MM.1S (cell line): Measurements from ENCODE around the gene EIPR1.

Experiments used
- DNase-seq: peaks from one replicate; pipeline ENCODE4 v3.0.0-alpha.2; 2015
- H2AFZ ChIP-seq: fragments of 300-600 bp; sonication (generic); 2 replicates; pipeline ENCODE4 v1.6.0; 2016; ENCODE audit warnings: antibody characterized with exemption, low read length
- H3F3A ChIP-seq: fragments of 300-600 bp; sonication (generic); 2 replicates; pipeline ENCODE4 v1.6.1; 2016; ENCODE audit warnings: mild to moderate bottlenecking, antibody characterized with exemption, low read length, moderate library complexity, mixed read lengths; ENCODE audit not compliant: insufficient read depth
- H3K27ac ChIP-seq: fragments of 300-600 bp; sonication (generic); 2 replicates; pipeline ENCODE4 v1.5.1; 2016; ENCODE audit warnings: mild to moderate bottlenecking, low read length
- H3K27me3 ChIP-seq: fragments of 300-600 bp; sonication (generic); replicated peaks from 2 replicates; pipeline ENCODE4 v1.6.0; 2016; ENCODE audit warnings: low read length; ENCODE audit not compliant: insufficient read depth
- H3K36me3 ChIP-seq: fragments of 300-600 bp; sonication (generic); replicated peaks from 2 replicates; pipeline ENCODE4 v1.6.1; 2016; ENCODE audit warnings: mild to moderate bottlenecking, low read length, mixed read lengths; ENCODE audit not compliant: insufficient read depth
- H3K4me1 ChIP-seq: fragments of 300-600 bp; sonication (generic); 2 replicates; pipeline ENCODE4 v1.6.1; 2016; ENCODE audit warnings: low read length, mixed read lengths
- H3K4me2 ChIP-seq: fragments of 300-600 bp; sonication (generic); 2 replicates; pipeline ENCODE4 v1.6.0; 2016; ENCODE audit warnings: low read depth, low read length
- H3K4me3 ChIP-seq: fragments of 300-600 bp; sonication (generic); 2 replicates; pipeline ENCODE4 v1.5.1; 2016; ENCODE audit warnings: low read length, mixed read lengths
- H3K79me2 ChIP-seq: fragments of 300-600 bp; sonication (generic); 2 replicates; pipeline ENCODE4 v1.6.1; 2016; ENCODE audit warnings: mixed run types, low read length, mixed read lengths
- H3K9ac ChIP-seq: fragments of 300-600 bp; sonication (generic); 2 replicates; pipeline ENCODE4 v1.6.1; 2016; ENCODE audit warnings: low read length, mixed read lengths
- H3K9me2 ChIP-seq: fragments of 300-600 bp; sonication (generic); replicated peaks from 2 replicates; pipeline ENCODE4 v1.6.1; 2016; ENCODE audit warnings: mild to moderate bottlenecking, low read length, mixed read lengths; ENCODE audit not compliant: insufficient read depth
- H3K9me3 ChIP-seq: fragments of 300-600 bp; sonication (generic); replicated peaks from 2 replicates; pipeline ENCODE4 v1.6.1; 2016; ENCODE audit warnings: mild to moderate bottlenecking, low read length, mixed read lengths; ENCODE audit not compliant: insufficient read depth
- H4K20me1 ChIP-seq: fragments of 300-600 bp; sonication (generic); 2 replicates; pipeline ENCODE4 v1.6.1; 2016; ENCODE audit warnings: mild to moderate bottlenecking, low read length, moderate library complexity, mixed read lengths; ENCODE audit not compliant: insufficient read depth
- CTCF ChIP-seq: fragments of 300-600 bp; sonication (generic); IDR thresholded peaks from 2 replicates; pipeline ENCODE4 v1.5.1; 2016; ENCODE audit warnings: antibody characterized with exemption, low read length, mixed read lengths
- EZH2 ChIP-seq: fragments of 300-600 bp; sonication (generic); optimal IDR thresholded peaks from 2 replicates; pipeline ENCODE3; 2017; ENCODE audit warnings: low read depth, mild to moderate bottlenecking, antibody characterized with exemption, low read length, mixed read lengths
- EZH2phosphoT487 ChIP-seq: fragments of 300-600 bp; sonication (generic); IDR thresholded peaks from 2 replicates; pipeline ENCODE4 v1.6.1; 2018; ENCODE audit warnings: antibody characterized with exemption, low read length

The EIPR1 gene

GRCh38 chr2:3246928-3247714 is 130.5 kb downstream of the EIPR1 start:
- H3K4me1 ChIP-seq: no peaks in the 10 kb centered on the region
- no peaks in the 10 kb centered on the region for H3K9me2 ChIP-seq
- DNase-seq: no peak
- H3K4me2 ChIP-seq: no peak overlapping the region
- no peaks in the 10 kb centered on the region for H3K79me2 ChIP-seq
- no peak overlapping the region for H3K27ac ChIP-seq
- no peaks in the 10 kb centered on the region for H3K9me3 ChIP-seq
- H3F3A ChIP-seq: no peaks in the 10 kb centered on the region
- H3K9ac ChIP-seq: no peak overlapping the region
- no peaks in the 10 kb centered on the region for H3K27me3 ChIP-seq
- H3K36me3 ChIP-seq: no peaks in the 10 kb centered on the region
- no peak overlapping the region for H3K4me3 ChIP-seq
- H4K20me1 ChIP-seq: no peaks in the 10 kb centered on the region
- no peak overlapping the region for H2AFZ ChIP-seq
- TF ChIP-seq CTCF: no peak
- no peak for TF ChIP-seq EZH2phosphoT487
- TF ChIP-seq EZH2: no peak

- no peak for DNase-seq
- Histone ChIP-seq H3K27me3 (no peaks in the 10 kb centered on the region), H3K9me2 (no peaks in the 10 kb centered on the region), H3F3A (no peaks in the 10 kb centered on the region), H3K36me3 (no peaks in the 10 kb centered on the region), H3K4me1 (no peaks in the 10 kb centered on the region), H2AFZ (no peak overlapping the region), H3K9ac (no peak overlapping the region), H3K4me3 (no peak overlapping the region), H3K4me2 (no peak overlapping the region), H3K79me2 (no peaks in the 10 kb centered on the region), H3K27ac (no peak overlapping the region), H3K9me3 (no peaks in the 10 kb centered on the region), H4K20me1 (no peaks in the 10 kb centered on the region)
- no peak for TF ChIP-seq EZH2
- TF ChIP-seq CTCF: no peak
- no peak for TF ChIP-seq EZH2phosphoT487
Observed at GRCh38 chr2:3246406-3246805, 131.2 kb downstream of the EIPR1 start.

- no peaks in the 10 kb centered on the region for H4K20me1 ChIP-seq
- no peaks in the 10 kb centered on the region for H3K9me3 ChIP-seq
- no peak overlapping the region for H2AFZ ChIP-seq
- H3K27me3 ChIP-seq: no peaks in the 10 kb centered on the region
- H3K79me2 ChIP-seq: no peaks in the 10 kb centered on the region
- H3K4me2 ChIP-seq: no peak overlapping the region
- DNase-seq: no peak
- no peaks in the 10 kb centered on the region for H3K9me2 ChIP-seq
- H3K4me1 ChIP-seq: no peaks in the 10 kb centered on the region
- no peak overlapping the region for H3K27ac ChIP-seq
- TF ChIP-seq EZH2: no peak
- no peak for TF ChIP-seq EZH2phosphoT487
- no peak for TF ChIP-seq CTCF
- no peak overlapping the region for H3K4me3 ChIP-seq
- no peak overlapping the region for H3K9ac ChIP-seq
- H3K36me3 ChIP-seq: no peaks in the 10 kb centered on the region
- no peaks in the 10 kb centered on the region for H3F3A ChIP-seq
Observed at GRCh38 chr2:3244486-3244885, 133.1 kb downstream of the EIPR1 start.
